IMR-90 (cell line): ENCODE data around the gene FLCN. TPM values are rescaled to one million over a fixed set of nuclear protein-coding genes. Genes with fewer than 3 reads are reported as not detected.

Experiments
- ATAC-seq: fragments of 200-7000 bp; cut with Tn5 transposase; 2 replicates; pipeline ENCODE4 v1.9.1; 2020; ENCODE audit warnings: low read depth, mild to moderate bottlenecking, moderate library complexity
- BruUV-seq: library from RNA; stranded (reverse); fragments of 400-500 nt; replicated peaks from 2 replicates; lab custom pipeline; 2021; lab: Mats Ljungman, UMichigan
- CTCF ChIA-PET: fragments of 300-600 bp; formaldehyde crosslinking; extraction: SDS; loops from one replicate; lab custom pipeline; 2021; ENCODE audit warnings: antibody characterized with exemption; lab: Yijun Ruan, JAX
- POLR2A ChIA-PET: fragments of 300-600 bp; sonication (Branson Sonifier 250); formaldehyde crosslinking; loops from one replicate; lab custom pipeline; 2022; ENCODE audit warnings: antibody characterized with exemption; ENCODE audit not compliant: unreplicated experiment; lab: Charles Lee
- DNase-seq: peaks from one replicate; pipeline ENCODE4 v3.0.0; 2013
- H2AFZ ChIP-seq: replicated peaks from 2 replicates; pipeline ENCODE3; 2013; ENCODE audit warnings: low read length, mild to moderate bottlenecking; ENCODE audit not compliant: poor library complexity
- H2AK5ac ChIP-seq: 2 replicates; pipeline ENCODE4 v1.6.1; 2013; ENCODE audit warnings: low read depth, low read length, inconsistent platforms
- H2AK9ac ChIP-seq: replicated peaks from 2 replicates; pipeline ENCODE3; 2013; ENCODE audit warnings: mild to moderate bottlenecking, low read depth, low read length, moderate library complexity; ENCODE audit not compliant: poor library complexity
- H2BK120ac ChIP-seq: 2 replicates; pipeline ENCODE4 v1.6.1; 2013; ENCODE audit warnings: low read depth, low read length, inconsistent platforms
- H2BK15ac ChIP-seq: 3 replicates; pipeline ENCODE4 v1.6.1; 2013; ENCODE audit warnings: low read depth, low read length, inconsistent platforms
- H2BK20ac ChIP-seq: 2 replicates; pipeline ENCODE4 v1.6.1; 2013; ENCODE audit warnings: low read depth, mild to moderate bottlenecking, inconsistent platforms, low read length, moderate library complexity
- H2BK5ac ChIP-seq: 2 replicates; pipeline ENCODE4 v1.6.1; 2013; ENCODE audit warnings: mild to moderate bottlenecking, low read depth, low read length, inconsistent platforms; ENCODE audit not compliant: poor library complexity, severe bottlenecking
- H3K14ac ChIP-seq: replicated peaks from 2 replicates; pipeline ENCODE4 v1.6.1; 2013; ENCODE audit warnings: low read depth, low read length, inconsistent platforms
- H3K18ac ChIP-seq: 2 replicates; pipeline ENCODE4 v1.6.1; 2013; ENCODE audit warnings: low read depth, low read length, control low read depth
- H3K23ac ChIP-seq: 2 replicates; pipeline ENCODE4 v1.6.1; 2013; ENCODE audit warnings: low read depth, low read length, inconsistent platforms
- H3K27ac ChIP-seq: 2 replicates; pipeline ENCODE4 v1.5.1; 2013; ENCODE audit warnings: mild to moderate bottlenecking, control low read depth, low read length; ENCODE audit not compliant: insufficient read depth
- H3K27me3 ChIP-seq: 2 replicates; pipeline ENCODE4 v1.6.1; 2013; ENCODE audit warnings: low read length; ENCODE audit not compliant: control insufficient read depth, insufficient read depth
- H3K36me3 ChIP-seq: 2 replicates; pipeline ENCODE4 v1.6.1; 2013; ENCODE audit warnings: low read length, mixed read lengths; ENCODE audit not compliant: control insufficient read depth, insufficient read depth
- H3K4ac ChIP-seq: 2 replicates; pipeline ENCODE4 v1.6.1; 2013; ENCODE audit warnings: low read depth, low read length, inconsistent platforms
- H3K4me1 ChIP-seq: 2 replicates; pipeline ENCODE4 v1.6.1; 2013; ENCODE audit warnings: low read length, mixed read lengths; ENCODE audit not compliant: control insufficient read depth, insufficient read depth
- H3K4me2 ChIP-seq: 2 replicates; pipeline ENCODE4 v1.6.1; 2013; ENCODE audit warnings: low read depth, mild to moderate bottlenecking, control low read depth, low read length, moderate library complexity
- H3K4me3 ChIP-seq: 2 replicates; pipeline ENCODE4 v1.5.1; 2013; ENCODE audit warnings: low read depth, mild to moderate bottlenecking, control low read depth, low read length, moderate library complexity; ENCODE audit not compliant: insufficient read depth
- H3K56ac ChIP-seq: 2 replicates; pipeline ENCODE4 v1.6.1; 2013; ENCODE audit warnings: low read length, inconsistent platforms; ENCODE audit not compliant: insufficient read depth; ENCODE audit errors: extremely low read depth
- H3K79me1 ChIP-seq, 2 experiments: 2 replicates each; pipeline ENCODE4 v1.6.1; 2013; ENCODE audit warnings: low read length in 2 of 2, inconsistent platforms in 1 of 2, low read depth in 1 of 2
- H3K9ac ChIP-seq: 2 replicates; pipeline ENCODE4 v1.6.1; 2013; ENCODE audit warnings: low read depth, low read length, control low read depth
- H3K9me1 ChIP-seq: 2 replicates; pipeline ENCODE4 v1.6.1; 2013; ENCODE audit warnings: low read length, inconsistent platforms; ENCODE audit not compliant: insufficient read depth
- H3K9me3 ChIP-seq: 2 replicates; pipeline ENCODE4 v1.6.1; 2013; ENCODE audit warnings: low read length; ENCODE audit not compliant: control insufficient read depth, insufficient read depth
- H4K20me1 ChIP-seq: 2 replicates; pipeline ENCODE4 v1.6.1; 2013; ENCODE audit warnings: low read length, inconsistent platforms; ENCODE audit not compliant: insufficient read depth
- H4K5ac ChIP-seq: 2 replicates; pipeline ENCODE4 v1.6.1; 2013; ENCODE audit warnings: mild to moderate bottlenecking, low read depth, low read length, control low read depth
- H4K8ac ChIP-seq, 2 experiments: 2 replicates each; pipeline ENCODE4 v1.6.1; 2013; ENCODE audit warnings: low read depth in 2 of 2, low read length in 2 of 2, control low read depth in 1 of 2, inconsistent platforms in 1 of 2
- H4K91ac ChIP-seq: 2 replicates; pipeline ENCODE4 v1.6.1; 2013; ENCODE audit warnings: low read depth, low read length, inconsistent platforms; ENCODE audit not compliant: insufficient read depth
- CEBPB ChIP-seq: IDR thresholded peaks from 2 replicates; pipeline ENCODE4 v1.6.1; 2012; ENCODE audit warnings: low read depth, low read length, improper control_type of control experiment
- CTCF ChIP-seq: conservative IDR thresholded peaks from 2 replicates; pipeline ENCODE4 v1.5.1; 2012; ENCODE audit warnings: mild to moderate bottlenecking, low read depth, low read length, improper control_type of control experiment
- ELK1 ChIP-seq: fragments of 150-350 bp; IDR thresholded peaks from 2 replicates; pipeline ENCODE4 v1.6.1; 2016; ENCODE audit warnings: low read depth, mild to moderate bottlenecking, low read length, moderate library complexity, borderline replicate concordance
- FOS ChIP-seq: fragments of 150-350 bp; IDR thresholded peaks from 2 replicates; pipeline ENCODE4 v1.6.1; 2016; ENCODE audit warnings: low read depth, low read length
- MAFK ChIP-seq: IDR thresholded peaks from 2 replicates; pipeline ENCODE4 v1.6.1; 2012; ENCODE audit warnings: low read depth, low read length, improper control_type of control experiment
- MXI1 ChIP-seq: IDR thresholded peaks from 2 replicates; pipeline ENCODE4 v1.6.1; 2012; ENCODE audit warnings: low read depth, mild to moderate bottlenecking, low read length, moderate library complexity, borderline replicate concordance
- NFE2L2 ChIP-seq: fragments of 150-350 bp; IDR thresholded peaks from 2 replicates; pipeline ENCODE4 v1.6.1; 2016; ENCODE audit warnings: low read depth, mild to moderate bottlenecking, low read length
- POLR2A ChIP-seq: IDR thresholded peaks from 2 replicates; pipeline ENCODE4 v1.6.1; 2012; ENCODE audit warnings: mild to moderate bottlenecking, low read depth, low read length
- RAD21 ChIP-seq: IDR thresholded peaks from 2 replicates; pipeline ENCODE4 v1.6.1; 2012; ENCODE audit warnings: low read length, improper control_type of control experiment
- SMC3 ChIP-seq: fragments of 150-350 bp; IDR thresholded peaks from 2 replicates; pipeline ENCODE4 v1.6.1; 2016; ENCODE audit warnings: low read depth, mild to moderate bottlenecking, antibody characterized with exemption, low read length, moderate library complexity
- USF2 ChIP-seq: fragments of 150-350 bp; IDR thresholded peaks from 2 replicates; pipeline ENCODE4 v1.6.1; 2017; ENCODE audit warnings: mild to moderate bottlenecking, antibody characterized with exemption, low read length, low read depth
- WGBS, 2 experiments: methylation state at CpG; one replicate each; pipeline versions ENCODE4 v1.1.5 to v1.1.7; 2013; ENCODE audit warnings: missing lambda C conversion rate in 2 of 2; ENCODE audit not compliant: insufficient read length in 1 of 2; ENCODE audit errors: extremely low coverage in 2 of 2; 5-methylcytosine and 5-hydroxymethylcytosine counted together
- dilution Hi-C: fragments of 300-500 bp; cut with HindIII; formaldehyde crosslinking; loops from one replicate; pipeline ENCODE4 v1.14.3; 2018; ENCODE audit warnings: low sequenced_read_pairs; ENCODE audit not compliant: unreplicated experiment
- in situ Hi-C: fragments of 300-500 bp; cut with MboI; formaldehyde crosslinking; loops from 3 replicates; pipeline ENCODE4 v1.14.3; 2019; ENCODE audit warnings: low sequenced_read_pairs, inconsistent platforms, mixed read lengths
- intact Hi-C: fragments of 100-400 bp; cut with micrococcal nuclease; formaldehyde crosslinking; loops from 2 replicates; pipeline ENCODE4 v1.10.0; 2022
- polyA plus RNA-seq, 3 experiments: library from polyadenylated mRNA; depleted of rRNA; stranded (reverse); fragments of >200 nt; gene quantifications; 2 replicates each; pipeline ENCODE4 v1.2.3, GENCODE V29; 2012; ENCODE audit warnings: low replicate concordance in 1 of 3
- total RNA-seq: library from RNA; depleted of rRNA; stranded (reverse); fragments of >200 nt; gene quantifications from 2 replicates; pipeline ENCODE4 v1.2.3, GENCODE V29; 2012

FLCN gene
- total and polyA plus RNA-seq, 2 of the 4 experiments (the other 2 are of a cell fraction) = 16.8 to 24.8 TPM

- H2BK120ac ChIP-seq = no peak overlapping the region
- ChIA-PET POLR2A (no interaction called here), CTCF (no interaction called here)
- peaks cover 26% of the 10 kb centered on the region for H3K36me3 ChIP-seq
- intact Hi-C loops (no loop called here), in situ Hi-C loops (no loop called here), dilution Hi-C loops (no loop called here)
- DNase-seq (no peak), ATAC-seq (no peak)
- no peaks in the 10 kb centered on the region for H3K4me1 ChIP-seq
- H3K4me2 ChIP-seq = no peak overlapping the region
- no peak overlapping the region for H2BK20ac ChIP-seq
- H4K8ac ChIP-seq = no peak overlapping the region
- H4K20me1 ChIP-seq = no peaks in the 10 kb centered on the region
- 0 out of 2 replicates have a peak, but pooled peaks cover 6% of the 10 kb centered on the region for H3K9me1 ChIP-seq
- BruUV-seq = no TSS peak
- H4K91ac ChIP-seq = no peak overlapping the region
- H3K14ac ChIP-seq = no peak overlapping the region
- WGBS, 2 experiments = 83% methylated on average over 1 of the region's 3 CpGs; no CpG with 5 or more reads in 1 of the 2 experiments
- no peak overlapping the region for H3K27ac ChIP-seq
- H2AK5ac ChIP-seq = no peak overlapping the region
- H3K18ac ChIP-seq = no peak overlapping the region
- H2AK9ac ChIP-seq = no peak overlapping the region
- H3K23ac ChIP-seq = no peak overlapping the region
- H3K56ac ChIP-seq = no peak overlapping the region
- no peak overlapping the region for H2BK5ac ChIP-seq
- no peak overlapping the region for H4K5ac ChIP-seq
- no peak overlapping the region for H3K9ac ChIP-seq
- no peak overlapping the region for H3K4me3 ChIP-seq
- H2AFZ ChIP-seq = no peak overlapping the region
- no peaks in the 10 kb centered on the region for H3K27me3 ChIP-seq
- no peak for TF ChIP-seq CTCF
- no peak for TF ChIP-seq USF2
- TF ChIP-seq MAFK = no peak
- TF ChIP-seq FOS = no peak
- no peak for TF ChIP-seq POLR2A
- no peak for TF ChIP-seq MXI1
- no peak for TF ChIP-seq NFE2L2
- no peak for TF ChIP-seq SMC3
- TF ChIP-seq RAD21 = no peak
- no peak for TF ChIP-seq CEBPB
- TF ChIP-seq ELK1 = no peak
- no peak overlapping the region for H2BK15ac ChIP-seq
- H3K79me1 ChIP-seq = no peaks in the 10 kb centered on the region; a peak in 1 of 4 replicates
- no peaks in the 10 kb centered on the region for H3K9me3 ChIP-seq
- H3K4ac ChIP-seq = no peak overlapping the region
Measured at GRCh38 chr17:17246879-17247278, 9.9 kb upstream of the FLCN start.
